HUDEP-2 (cell line): ENCODE data around the gene KDM4D.
"Not testable (repeated sequence)": the region's sequence is repeated elsewhere in the genome, so short reads cannot be mapped to it uniquely, and the experiment has no call there.

Source experiments
- DNase-seq, 76 experiments: peaks; one replicate each; lab custom pipeline; 2025; ENCODE audit not compliant: unreplicated experiment in 76 of 76; lab: John Stamatoyannopoulos, UW

KDM4D gene

GRCh38 chr11:95025594-95025993, 52.1 kb downstream of the KDM4D start:
- DNase-seq: not testable (repeated sequence)

GRCh38 chr11:95028357-95028756, 54.8 kb downstream of the KDM4D start:
- no peak for DNase-seq

- no peak for DNase-seq
These were observed 59.5 kb downstream of the KDM4D start for GRCh38 chr11:95033051-95033450.

GRCh38 chr11:95035316-95035715, 61.8 kb downstream of the KDM4D start:
- no peak for DNase-seq

- DNase-seq: not testable (repeated sequence)
These were observed 64.0 kb downstream of the KDM4D start for GRCh38 chr11:95037356-95038035.

- DNase-seq: no peak
These were observed 68.7 kb downstream of the KDM4D start for GRCh38 chr11:95042239-95042638.

- no peak for DNase-seq
These were observed 69.4 kb downstream of the KDM4D start for GRCh38 chr11:95042906-95043305.

- no peak for DNase-seq
These were observed 70.5 kb downstream of the KDM4D start for GRCh38 chr11:95044010-95044409.

- no peak for DNase-seq
These were observed 72.3 kb downstream of the KDM4D start for GRCh38 chr11:95045812-95046211.
